ENCODE measurements around the gene CENPP.

Gene CENPP

GRCh38 chr9:92639791-92640271 lies 314.1 kb downstream of the CENPP start:
- DNase-seq (ENCODE audit: low read depth), result no peak

GRCh38 chr9:92640398-92641091 lies 314.8 kb downstream of the CENPP start:
- no peak for DNase-seq (ENCODE audit: low read depth)

DNA sequence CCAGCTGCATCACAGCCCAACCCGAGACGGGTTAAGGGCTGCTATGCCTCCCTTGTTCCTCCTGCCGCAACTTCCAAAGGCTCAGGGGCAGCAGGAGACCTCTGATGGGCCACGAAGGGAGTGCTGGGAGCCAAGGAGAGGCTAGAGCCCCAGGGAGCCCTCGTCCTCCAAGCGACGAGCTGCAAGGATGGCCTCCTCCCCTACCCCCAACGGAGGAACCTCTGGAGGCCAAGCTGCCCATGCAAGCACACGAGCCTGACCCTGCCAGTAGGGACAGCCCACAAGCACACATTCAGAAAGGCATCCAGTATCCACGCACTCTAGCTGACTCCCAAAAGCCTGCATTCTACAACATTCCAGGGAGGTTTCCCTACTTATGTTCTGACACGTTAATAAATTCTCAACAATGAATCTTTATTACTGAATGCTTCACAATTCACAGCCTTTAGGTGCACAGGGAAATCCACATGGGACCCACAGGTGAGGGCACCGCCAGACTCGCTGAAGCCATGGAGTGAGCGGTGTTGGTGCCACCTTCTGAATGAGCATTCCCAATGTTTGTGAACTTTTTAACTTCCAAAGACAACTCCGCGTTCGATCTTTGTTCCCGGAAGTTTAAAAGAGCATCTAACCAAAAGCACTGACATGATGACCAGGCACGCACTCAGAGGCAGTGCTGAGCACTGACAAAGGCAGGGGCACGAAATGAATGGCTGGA lies 315.5 kb downstream of the CENPP start:
- DNase-seq (ENCODE audit: low read depth), result peak; percentile 7

- no peak for DNase-seq (ENCODE audit: low read depth)
These were observed 316.3 kb downstream of the CENPP start for GRCh38 chr9:92642041-92642451.

DNA sequence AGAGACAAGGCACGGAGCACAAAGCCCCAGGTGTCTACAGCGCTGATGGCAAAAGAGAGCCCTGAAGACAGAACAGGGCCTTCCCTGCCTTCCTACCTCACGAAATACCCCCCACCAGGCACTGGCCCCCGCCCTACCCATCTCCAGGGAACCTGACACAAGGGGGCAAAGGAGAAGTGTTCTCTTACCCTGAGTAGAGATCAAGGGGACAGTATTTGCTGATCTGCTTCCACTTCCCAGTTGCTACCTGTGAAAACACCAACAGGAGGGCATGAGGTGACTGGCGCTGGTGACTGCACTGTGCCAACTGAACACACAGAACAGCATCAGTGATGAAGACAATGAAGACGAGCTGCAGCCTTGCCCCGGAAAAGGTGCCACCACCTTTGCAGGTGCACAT lies 316.8 kb downstream of the CENPP start:
- no peak for DNase-seq (ENCODE audit: low read depth)

- DNase-seq (ENCODE audit: low read depth), result no peak
These were observed 318.5 kb downstream of the CENPP start for GRCh38 chr9:92644278-92644677.

- no peak for DNase-seq (ENCODE audit: low read depth)
These were observed 319.3 kb downstream of the CENPP start for GRCh38 chr9:92645041-92645440.

DNA sequence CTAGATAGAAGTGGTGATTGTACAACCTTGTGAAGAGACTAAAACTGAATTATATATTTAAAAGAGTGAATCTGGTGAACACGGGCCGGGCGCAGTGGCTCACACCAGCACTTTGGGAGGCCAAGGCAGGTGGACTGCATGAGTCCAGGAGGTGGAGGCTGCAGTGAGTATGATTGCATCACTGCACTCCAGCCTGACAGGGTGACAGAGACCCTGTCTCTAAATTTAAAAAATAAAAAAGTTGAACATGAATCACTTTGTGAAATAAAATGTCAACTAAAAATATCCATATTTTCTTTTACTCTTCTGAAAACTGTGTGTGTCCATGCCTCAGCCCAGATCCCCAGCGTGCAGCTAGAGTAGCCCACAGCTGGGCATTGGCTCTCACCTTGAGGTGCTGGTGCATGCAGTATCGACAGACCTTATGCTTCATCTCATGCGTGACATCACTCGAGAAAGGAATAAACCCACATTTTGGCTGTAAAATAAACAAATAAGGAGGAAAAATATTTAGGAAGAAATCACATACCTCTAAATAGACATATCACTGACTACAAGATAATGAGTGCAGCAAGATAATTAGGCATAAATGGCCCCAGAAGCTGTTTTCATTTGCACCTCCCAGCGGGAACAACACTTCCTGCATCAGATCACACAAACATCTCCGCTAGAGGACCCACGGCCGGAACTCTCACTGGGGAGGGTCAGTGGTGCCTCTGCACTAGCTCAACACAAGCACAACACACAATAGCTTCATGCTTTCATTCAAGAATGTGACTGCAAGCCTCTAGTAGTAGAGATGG lies 322.1 kb downstream of the CENPP start:
- DNase-seq (ENCODE audit: low read depth), result no peak

DNA sequence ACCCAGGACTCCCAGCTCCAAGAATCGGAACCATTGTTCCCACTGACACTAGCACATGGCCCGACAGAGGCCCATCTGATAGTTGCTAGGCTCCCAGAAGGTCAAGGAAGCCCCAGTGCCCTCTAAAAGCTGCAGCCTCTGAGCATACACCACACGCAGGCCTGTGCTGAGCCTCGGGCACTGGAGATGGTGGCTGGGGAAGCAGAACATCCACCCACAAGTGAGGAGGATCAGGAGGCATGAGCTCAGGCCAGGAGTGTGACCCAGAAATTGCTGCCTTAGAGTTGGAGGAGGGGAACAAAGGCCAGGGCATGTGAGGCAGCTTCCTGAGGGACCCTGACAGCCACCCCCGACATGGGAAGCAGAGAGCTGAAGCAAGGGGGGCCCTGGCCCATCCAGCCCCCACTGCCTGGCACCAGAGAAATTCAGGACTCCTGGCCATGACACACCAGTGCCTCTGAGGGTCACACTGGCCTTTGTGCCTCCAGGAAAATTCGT lies 322.8 kb downstream of the CENPP start:
- no peak for DNase-seq (ENCODE audit: low read depth)

- DNase-seq (ENCODE audit: low read depth), result no peak
These were observed 323.3 kb downstream of the CENPP start for GRCh38 chr9:92649007-92649406.

- no peak for DNase-seq (ENCODE audit: low read depth)
These were observed 324.5 kb downstream of the CENPP start for GRCh38 chr9:92650296-92650695.

- peak; percentile 97 for DNase-seq (ENCODE audit: low read depth)
These were observed 325.3 kb downstream of the CENPP start for GRCh38 chr9:92650839-92651621.

DNA sequence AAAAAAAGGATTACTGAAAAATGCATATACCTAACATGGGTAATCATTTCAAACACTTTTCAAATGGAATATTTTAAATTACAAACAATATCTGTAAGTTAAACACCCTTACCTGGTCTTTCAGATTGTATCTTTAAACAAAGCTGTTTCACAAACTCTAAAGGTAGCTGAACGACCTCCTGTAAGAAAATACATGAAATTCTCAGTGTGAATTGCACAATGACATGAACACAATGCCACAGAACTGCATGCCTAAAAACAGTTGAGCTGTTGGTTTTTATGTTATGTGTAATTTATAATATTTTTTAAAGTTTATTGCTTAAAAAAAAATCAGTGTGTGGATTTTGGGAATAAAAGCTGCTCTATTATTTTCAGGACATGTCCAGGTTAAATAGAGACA lies 326.7 kb downstream of the CENPP start:
- peak; percentile 57 for DNase-seq (ENCODE audit: low read depth)

DNA sequence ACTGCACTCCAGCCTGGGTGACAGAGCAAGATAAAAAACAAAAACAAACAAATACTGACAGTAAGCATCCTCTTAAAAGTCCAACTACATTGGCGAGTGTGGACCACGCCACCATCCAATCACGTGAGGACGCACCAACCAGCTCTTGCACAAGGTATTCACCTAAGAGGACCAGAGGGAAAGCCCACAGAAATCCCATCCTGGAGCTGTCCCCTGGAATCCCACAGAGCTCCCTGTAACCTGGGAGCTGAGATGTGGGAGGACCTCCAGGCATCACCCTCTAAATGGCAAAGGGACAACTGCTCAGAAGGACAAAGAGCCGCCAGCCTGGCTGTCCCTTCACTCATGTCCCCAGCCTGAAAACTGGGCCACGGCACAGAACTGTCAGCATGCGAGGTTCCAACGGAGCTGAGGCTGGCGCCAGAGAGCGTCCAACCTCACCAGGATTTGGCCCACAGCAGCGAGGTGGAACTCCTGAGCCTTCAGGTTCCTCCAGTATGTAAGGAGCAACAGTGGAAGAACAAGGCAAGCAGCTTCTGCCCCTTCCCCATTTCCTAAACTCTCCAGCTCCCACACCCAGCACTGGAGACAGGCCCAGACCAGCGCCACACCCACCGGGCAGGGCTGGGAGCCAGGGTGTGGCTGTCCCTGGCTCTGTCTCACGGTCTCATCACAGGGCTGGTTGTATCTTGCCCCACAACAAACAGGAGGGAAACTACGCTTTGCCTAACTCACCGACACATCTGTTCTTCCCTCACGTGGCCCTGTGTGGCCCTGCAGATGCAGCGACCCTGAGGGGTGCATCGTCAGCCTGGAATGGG lies 328.9 kb downstream of the CENPP start:
- DNase-seq (ENCODE audit: low read depth), result no peak

DNA sequence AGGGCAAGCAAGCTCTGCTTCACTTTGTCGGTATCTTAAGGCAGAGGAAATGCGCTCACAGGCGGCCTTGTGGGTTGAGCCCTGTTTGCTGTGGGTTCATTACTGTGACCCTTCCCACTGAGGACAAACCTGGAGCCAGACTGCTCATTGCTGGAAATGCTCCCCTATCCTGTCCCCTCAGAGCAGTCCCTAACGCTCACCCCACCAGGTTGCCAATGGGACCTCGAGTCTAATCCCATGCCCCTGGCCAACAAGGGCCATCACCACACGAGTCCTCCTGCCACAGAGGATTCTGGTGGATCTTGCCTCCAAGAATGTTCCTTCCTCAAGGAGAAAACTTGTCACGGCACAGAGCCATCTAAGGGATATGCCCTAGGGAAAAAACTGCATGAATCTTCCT lies 329.6 kb downstream of the CENPP start:
- no peak for DNase-seq (ENCODE audit: low read depth)

DNA sequence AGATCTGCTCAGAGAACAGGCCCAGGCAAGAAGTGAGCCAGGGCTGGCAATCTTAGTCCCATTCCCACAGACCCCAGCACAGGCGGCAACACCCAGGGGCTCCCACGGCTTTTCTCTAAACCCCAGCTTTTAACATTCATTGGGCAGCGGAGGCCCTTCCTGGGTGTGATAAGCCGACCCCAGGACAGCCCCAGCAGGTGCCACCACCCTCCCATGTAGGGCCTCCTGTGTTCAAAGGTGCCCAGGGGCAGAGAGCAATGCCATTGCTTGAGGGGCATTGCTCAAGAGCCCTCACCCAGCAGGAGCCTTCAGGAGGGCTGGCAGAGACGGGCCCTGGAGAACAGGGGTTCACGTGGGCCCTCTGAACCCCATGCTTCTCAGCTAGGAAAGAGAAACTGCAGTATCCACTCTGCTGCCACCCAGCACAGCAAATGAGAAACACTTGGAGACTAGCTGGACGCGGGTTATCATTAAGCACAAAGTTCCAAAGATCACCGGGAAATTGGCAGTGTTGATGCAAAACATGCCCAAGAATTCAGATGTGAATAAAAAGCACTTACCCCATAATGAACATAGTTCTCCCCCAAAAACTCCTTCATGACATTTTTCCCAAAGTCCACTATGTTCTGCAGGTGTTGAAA lies 330.3 kb downstream of the CENPP start:
- DNase-seq (ENCODE audit: low read depth), result no peak

- DNase-seq (ENCODE audit: low read depth), result no peak
These were observed 330.8 kb downstream of the CENPP start for GRCh38 chr9:92656537-92656925.

DNA sequence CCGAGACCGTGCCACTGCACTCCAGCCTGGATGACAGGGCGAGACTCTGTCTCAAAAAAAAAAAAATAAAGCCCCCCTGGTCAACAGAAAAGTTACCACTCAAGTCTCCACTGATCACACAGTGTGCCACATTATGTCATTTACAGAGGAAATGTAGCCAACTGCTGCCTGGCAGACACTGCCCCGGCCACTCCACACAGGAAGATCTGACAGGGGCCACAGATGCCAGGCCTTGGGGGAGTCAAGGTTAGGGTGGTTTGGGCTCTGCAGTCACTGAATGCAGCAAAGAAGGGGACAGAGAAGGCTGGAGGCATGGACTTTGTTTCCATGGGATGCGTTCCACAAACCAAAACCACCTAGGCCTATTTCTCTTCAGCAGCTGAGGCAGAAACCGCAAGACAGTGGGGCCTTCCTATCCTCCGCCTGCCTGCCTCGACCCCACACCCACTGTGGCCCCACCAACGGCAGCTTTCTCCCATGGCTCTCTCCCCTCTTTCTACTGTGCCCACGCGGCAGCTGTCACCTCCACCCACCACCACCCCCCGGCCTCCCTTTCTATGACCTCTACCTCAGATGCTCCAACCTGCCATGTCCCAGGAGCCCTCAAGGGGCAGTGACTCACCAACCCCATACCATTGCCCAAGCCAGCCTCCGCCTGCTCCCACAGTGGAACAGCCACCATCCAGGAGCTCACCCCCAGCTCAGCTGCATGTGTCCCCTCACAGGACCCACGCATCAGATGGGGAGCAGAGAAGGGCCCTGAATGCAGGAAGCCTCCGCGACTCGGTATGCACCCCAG lies 331.7 kb downstream of the CENPP start:
- no peak for DNase-seq (ENCODE audit: low read depth)

DNA sequence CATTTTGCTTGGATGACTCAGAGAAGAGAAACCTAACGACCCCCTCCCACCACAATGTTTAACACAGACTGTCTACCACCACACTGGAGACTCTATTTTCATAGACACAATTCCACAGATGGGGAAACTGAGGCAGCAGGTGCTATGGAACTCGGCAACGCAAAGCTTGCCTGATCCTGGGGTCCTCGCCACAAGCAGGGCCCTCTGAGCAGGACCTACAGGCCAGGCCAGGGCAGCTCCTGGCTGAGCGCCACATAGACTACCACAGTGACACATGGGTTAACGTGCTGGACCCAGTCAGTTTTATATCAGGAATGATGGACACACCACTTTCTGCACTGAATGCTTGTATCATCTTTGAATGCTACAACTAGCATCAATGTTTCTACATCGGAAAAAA lies 332.4 kb downstream of the CENPP start:
- no peak for DNase-seq (ENCODE audit: low read depth)

DNA sequence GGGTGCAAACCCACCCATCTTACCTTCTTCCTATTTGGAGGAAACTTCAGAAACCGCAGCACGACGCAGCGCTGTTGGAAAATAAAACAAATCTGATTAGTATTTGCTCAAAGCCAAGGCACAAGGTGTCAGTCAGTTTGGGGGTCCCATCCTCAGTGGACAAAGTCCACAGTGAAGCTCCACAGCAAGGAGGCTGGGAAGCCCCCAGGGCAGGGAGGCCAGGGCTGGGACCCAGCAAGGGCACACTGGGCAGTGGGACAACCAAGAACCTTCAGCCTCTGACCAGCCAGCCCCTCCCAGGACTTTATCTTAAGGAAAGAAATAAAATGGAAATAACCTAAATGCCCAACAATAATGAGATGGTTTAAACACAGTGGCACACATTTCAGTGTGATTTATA lies 332.9 kb downstream of the CENPP start:
- DNase-seq (ENCODE audit: low read depth), result no peak
